GM21619 (cell line): Measurements from ENCODE around the gene CTNND2.
"Not testable (repeated sequence)": the region's sequence is repeated elsewhere in the genome, so short reads cannot be mapped to it uniquely, and the experiment has no call there.

Source experiments
- ATAC-seq: cut with Tn5 transposase; IDR thresholded peaks from one replicate; pipeline ENCODE4 v1.9.1; 2021; ENCODE audit not compliant: unreplicated experiment

The CTNND2 gene

GRCh38 chr5:11491404-11492075, 412.7 kb downstream of the CTNND2 start:
- ATAC-seq: no peak

- no peak for ATAC-seq
Observed at GRCh38 chr5:11483630-11484029, 420.6 kb downstream of the CTNND2 start.

GRCh38 chr5:11482011-11482410, 422.2 kb downstream of the CTNND2 start:
- ATAC-seq: no peak

GRCh38 chr5:11477786-11478185, 426.5 kb downstream of the CTNND2 start:
- ATAC-seq: no peak

- no peak for ATAC-seq
Observed at GRCh38 chr5:11476866-11477265, 427.4 kb downstream of the CTNND2 start.

GRCh38 chr5:11468334-11469039, 435.8 kb downstream of the CTNND2 start:
- no peak for ATAC-seq

GRCh38 chr5:11467588-11467987, 436.7 kb downstream of the CTNND2 start:
- no peak for ATAC-seq

- ATAC-seq: no peak
Observed at GRCh38 chr5:11459716-11460115, 444.5 kb downstream of the CTNND2 start.

GRCh38 chr5:11455505-11455904, 448.7 kb downstream of the CTNND2 start:
- no peak for ATAC-seq

GRCh38 chr5:11452852-11453251, 451.4 kb downstream of the CTNND2 start:
- ATAC-seq: no peak

- no peak for ATAC-seq
Observed at GRCh38 chr5:11449966-11450365, 454.3 kb downstream of the CTNND2 start.

GRCh38 chr5:11449217-11449616, 455.0 kb downstream of the CTNND2 start:
- ATAC-seq: no peak

GRCh38 chr5:11443831-11444230, 460.4 kb downstream of the CTNND2 start:
- no peak for ATAC-seq

- ATAC-seq: no peak
Observed at GRCh38 chr5:11432116-11432515, 472.1 kb downstream of the CTNND2 start.

- no peak for ATAC-seq
Observed at GRCh38 chr5:11429254-11429653, 475.0 kb downstream of the CTNND2 start.

GRCh38 chr5:11427569-11427968, 476.7 kb downstream of the CTNND2 start:
- no peak for ATAC-seq

- ATAC-seq: no peak
Observed at GRCh38 chr5:11426442-11426841, 477.8 kb downstream of the CTNND2 start.

GRCh38 chr5:11422342-11422741, 481.9 kb downstream of the CTNND2 start:
- no peak for ATAC-seq

GRCh38 chr5:11420969-11421368, 483.3 kb downstream of the CTNND2 start:
- no peak for ATAC-seq

- no peak for ATAC-seq
Observed at GRCh38 chr5:11415751-11416150, 488.5 kb downstream of the CTNND2 start.

- not testable (repeated sequence) for ATAC-seq
Observed at GRCh38 chr5:11414732-11415131, 489.5 kb downstream of the CTNND2 start.

GRCh38 chr5:11411621-11412020, 492.6 kb downstream of the CTNND2 start:
- ATAC-seq: no peak
